GM19240 (cell line): ENCODE measurements around the gene SLC16A7.
"Not testable (repeated sequence)": the region's sequence is repeated elsewhere in the genome, so short reads cannot be mapped to it uniquely, and the experiment has no call there.

Experiments used
- DNase-seq: peaks from one replicate; pipeline ENCODE4 v3.0.0; 2011; ENCODE audit warnings: low spot score; ENCODE audit not compliant: insufficient read length

SLC16A7 gene

GRCh38 chr12:59595883-59596540 is at the start of gene SLC16A7:
Gene SLC16A7, plus strand, starts transcription at chr12:59596029. Its CDS starts 108,773 bp downstream, at chr12:59704802.
- peak; percentile 43 for DNase-seq

- no peak for DNase-seq
These were observed 46.9 kb upstream of the SLC16A7 start for GRCh38 chr12:59548930-59549329.

GRCh38 chr12:59559696-59560095 is 36.1 kb upstream of the SLC16A7 start:
- DNase-seq = no peak

GRCh38 chr12:59570145-59570544 is 25.7 kb upstream of the SLC16A7 start:
- DNase-seq = no peak

- no peak for DNase-seq
These were observed 21.4 kb upstream of the SLC16A7 start for GRCh38 chr12:59574406-59574805.

- DNase-seq = no peak
These were observed 20.0 kb upstream of the SLC16A7 start for GRCh38 chr12:59575826-59576225.

GRCh38 chr12:59578254-59578653 is 17.6 kb upstream of the SLC16A7 start:
- no peak for DNase-seq

- no peak for DNase-seq
These were observed 16.2 kb upstream of the SLC16A7 start for GRCh38 chr12:59579631-59580030.

- no peak for DNase-seq
These were observed 15.8 kb upstream of the SLC16A7 start for GRCh38 chr12:59580050-59580449.

GRCh38 chr12:59583003-59583712 is 12.7 kb upstream of the SLC16A7 start:
- no peak for DNase-seq

- DNase-seq = no peak
These were observed 8.1 kb upstream of the SLC16A7 start for GRCh38 chr12:59587710-59588109.

GRCh38 chr12:59593761-59594160 is 2.1 kb upstream of the SLC16A7 start:
- DNase-seq = no peak

GRCh38 chr12:59594943-59595500 is 807 bp upstream of the SLC16A7 start:
- DNase-seq = no peak

- DNase-seq = no peak
These were observed 305 bp upstream of the SLC16A7 start for GRCh38 chr12:59595565-59595882.

- peak; percentile 3 for DNase-seq
These were observed 1.6 kb downstream of the SLC16A7 start for GRCh38 chr12:59597385-59597781.

GRCh38 chr12:59600171-59600570 is 4.3 kb downstream of the SLC16A7 start:
- DNase-seq = no peak

GRCh38 chr12:59603754-59604153 is 7.9 kb downstream of the SLC16A7 start:
- DNase-seq = no peak

- not testable (repeated sequence) for DNase-seq
These were observed 17.1 kb downstream of the SLC16A7 start for GRCh38 chr12:59612823-59613434.

- DNase-seq = no peak
These were observed 19.8 kb downstream of the SLC16A7 start for GRCh38 chr12:59615392-59616165.

GRCh38 chr12:59619461-59620240 is 23.8 kb downstream of the SLC16A7 start:
- no peak for DNase-seq

- no peak for DNase-seq
These were observed 24.5 kb downstream of the SLC16A7 start for GRCh38 chr12:59620326-59620725.
